DND-41 (cell line): ENCODE measurements around the gene CNTN6.

ENCODE experiments used
- CTCF ChIP-seq: IDR thresholded peaks from 2 replicates; pipeline ENCODE4 v1.5.1; 2012; ENCODE audit warnings: borderline replicate concordance, low read length, moderate library complexity, mild to moderate bottlenecking; ENCODE audit not compliant: poor library complexity, severe bottlenecking; ENCODE audit errors: extremely low read depth
- EZH2 ChIP-seq: IDR thresholded peaks from 3 replicates; pipeline ENCODE4 v1.6.1; 2012; ENCODE audit warnings: borderline replicate concordance, low read depth, mild to moderate bottlenecking, moderate library complexity, low read length, inconsistent platforms; ENCODE audit not compliant: severe bottlenecking

- TF ChIP-seq EZH2 (no peak), CTCF (no peak)
These were observed 393 bp downstream of the CNTN6 start for GRCh38 chr3:1093217-1093616.
